CD4-positive, alpha-beta T cell treated with Interleukin-4 for 4 hours (primary cell): ENCODE data around the gene RAPH1.

Source experiments
- DNase-seq: peaks from one replicate; pipeline ENCODE4 v3.0.0-alpha.2; 2020

Gene RAPH1

GRCh38 chr2:203535078-203535783, at the start of gene RAPH1:
Gene RAPH1, minus strand, starts transcription at chr2:203535301. Its CDS starts 39,948 bp downstream, at chr2:203495353.
- peak; percentile 37 for DNase-seq

GRCh38 chr2:203584784-203585183, 49.7 kb upstream of the RAPH1 start:
- DNase-seq, result no peak

GRCh38 chr2:203583701-203584100, 48.6 kb upstream of the RAPH1 start:
- no peak for DNase-seq

- DNase-seq, result no peak
Observed at GRCh38 chr2:203583084-203583695, 48.1 kb upstream of the RAPH1 start.

- DNase-seq, result no peak
Observed at GRCh38 chr2:203582468-203582867, 47.4 kb upstream of the RAPH1 start.

GRCh38 chr2:203580844-203581243, 45.7 kb upstream of the RAPH1 start:
- no peak for DNase-seq

GRCh38 chr2:203579730-203580129, 44.6 kb upstream of the RAPH1 start:
- no peak for DNase-seq

- DNase-seq, result peak; percentile 2
Observed at GRCh38 chr2:203578759-203579643, 43.9 kb upstream of the RAPH1 start.

- DNase-seq, result no peak
Observed at GRCh38 chr2:203574824-203575223, 39.7 kb upstream of the RAPH1 start.

- DNase-seq, result no peak
Observed at GRCh38 chr2:203572316-203572715, 37.2 kb upstream of the RAPH1 start.

GRCh38 chr2:203569677-203570316, 34.7 kb upstream of the RAPH1 start:
- no peak for DNase-seq

GRCh38 chr2:203567691-203568090, 32.6 kb upstream of the RAPH1 start:
- no peak for DNase-seq

- no peak for DNase-seq
Observed at GRCh38 chr2:203566161-203566560, 31.1 kb upstream of the RAPH1 start.

- no peak for DNase-seq
Observed at GRCh38 chr2:203565076-203565475, 30.0 kb upstream of the RAPH1 start.

- no peak for DNase-seq
Observed at GRCh38 chr2:203562268-203562667, 27.2 kb upstream of the RAPH1 start.

GRCh38 chr2:203559641-203560040, 24.5 kb upstream of the RAPH1 start:
- no peak for DNase-seq

- DNase-seq, result no peak
Observed at GRCh38 chr2:203553784-203554183, 18.7 kb upstream of the RAPH1 start.

GRCh38 chr2:203551778-203552177, 16.7 kb upstream of the RAPH1 start:
- DNase-seq, result no peak

GRCh38 chr2:203550266-203550665, 15.2 kb upstream of the RAPH1 start:
- no peak for DNase-seq

GRCh38 chr2:203549406-203549805, 14.3 kb upstream of the RAPH1 start:
- no peak for DNase-seq

- DNase-seq, result no peak
Observed at GRCh38 chr2:203548887-203549286, 13.8 kb upstream of the RAPH1 start.

- no peak for DNase-seq
Observed at GRCh38 chr2:203547356-203547755, 12.3 kb upstream of the RAPH1 start.

GRCh38 chr2:203544402-203544801, 9.3 kb upstream of the RAPH1 start:
- no peak for DNase-seq
